KMS-11 (cell line): ENCODE measurements around the gene ANGPTL5.

ENCODE experiments used
- H2AFZ ChIP-seq: fragments of 200-600 bp; sonication (generic); 2 replicates; pipeline ENCODE4 v1.6.1; 2016; ENCODE audit warnings: antibody characterized with exemption, mixed run types, low read depth
- H3K27ac ChIP-seq: fragments of 200-600 bp; sonication (generic); 2 replicates; pipeline ENCODE4 v1.6.1; 2016; ENCODE audit warnings: mild to moderate bottlenecking, mixed run types
- H3K27me3 ChIP-seq: fragments of 200-600 bp; sonication (generic); 2 replicates; pipeline ENCODE4 v1.6.1; 2017; ENCODE audit warnings: mild to moderate bottlenecking, low read depth, mixed run types, moderate library complexity; ENCODE audit not compliant: insufficient read depth
- H3K36me3 ChIP-seq: fragments of 200-600 bp; sonication (generic); 2 replicates; pipeline ENCODE4 v1.6.1; 2017; ENCODE audit warnings: mild to moderate bottlenecking, mixed run types; ENCODE audit not compliant: insufficient read depth
- H3K4me1 ChIP-seq: fragments of 200-600 bp; sonication (generic); 2 replicates; pipeline ENCODE4 v1.6.1; 2016; ENCODE audit warnings: mild to moderate bottlenecking, low read depth, mixed run types; ENCODE audit not compliant: poor library complexity, severe bottlenecking
- H3K4me2 ChIP-seq: fragments of 200-600 bp; sonication (generic); 2 replicates; pipeline ENCODE4 v1.7.0; 2016; ENCODE audit warnings: mild to moderate bottlenecking, mixed run types
- H3K4me3 ChIP-seq: fragments of 200-600 bp; sonication (generic); IDR thresholded peaks from 2 replicates; pipeline ENCODE4 v1.6.1; 2017; ENCODE audit warnings: low read depth, low read length, mixed read lengths; ENCODE audit not compliant: insufficient read depth
- H3K79me2 ChIP-seq: fragments of 200-600 bp; sonication (generic); 2 replicates; pipeline ENCODE4 v1.6.1; 2016; ENCODE audit warnings: low read depth, mixed run types; ENCODE audit not compliant: insufficient read depth
- H3K9ac ChIP-seq: fragments of 200-600 bp; sonication (generic); 2 replicates; pipeline ENCODE4 v1.6.1; 2016; ENCODE audit warnings: mild to moderate bottlenecking, mixed run types
- H4K20me1 ChIP-seq: fragments of 200-600 bp; sonication (generic); 2 replicates; pipeline ENCODE4 v1.6.1; 2016; ENCODE audit warnings: mild to moderate bottlenecking, mixed run types; ENCODE audit not compliant: insufficient read depth
- TF ChIP-seq, protein P1 (sequence below): fragments of 200-600 bp; sonication (generic); conservative IDR thresholded peaks from 2 replicates; pipeline ENCODE4 v1.6.1; 2017; ENCODE audit warnings: low read depth, mild to moderate bottlenecking, antibody characterized with exemption, low read length, moderate library complexity, mixed read lengths

ANGPTL5 gene

DNA sequence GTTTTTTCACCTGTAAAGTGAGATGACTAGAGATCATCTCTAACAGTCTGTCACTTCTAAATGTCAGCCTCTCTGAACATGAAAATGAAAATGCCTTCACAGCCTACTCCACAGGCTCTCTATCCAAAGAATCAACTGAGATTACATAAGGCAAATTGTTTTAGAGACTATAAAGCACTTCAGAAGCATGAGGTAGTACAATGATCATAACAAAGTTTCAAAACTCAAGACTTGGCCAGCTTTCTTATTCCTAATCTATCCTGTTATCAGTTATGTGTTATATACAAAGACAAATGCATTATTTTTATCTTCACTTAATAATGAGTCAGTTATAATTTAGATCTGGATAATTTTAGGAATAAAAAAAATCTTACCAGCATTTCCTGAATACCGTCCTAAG lies 21.8 kb downstream of the ANGPTL5 start:
- Histone ChIP-seq H3K79me2 (no peaks in the 10 kb centered on the region), H4K20me1 (no peaks in the 10 kb centered on the region), H3K4me1 (no peaks in the 10 kb centered on the region), H3K4me2 (no peak overlapping the region), H2AFZ (no peak overlapping the region), H3K9ac (no peak overlapping the region), H3K27me3 (no peaks in the 10 kb centered on the region), H3K27ac (no peak overlapping the region), H3K4me3 (no peak overlapping the region), H3K36me3 (no peaks in the 10 kb centered on the region)
- TF ChIP-seq, protein P1, sequence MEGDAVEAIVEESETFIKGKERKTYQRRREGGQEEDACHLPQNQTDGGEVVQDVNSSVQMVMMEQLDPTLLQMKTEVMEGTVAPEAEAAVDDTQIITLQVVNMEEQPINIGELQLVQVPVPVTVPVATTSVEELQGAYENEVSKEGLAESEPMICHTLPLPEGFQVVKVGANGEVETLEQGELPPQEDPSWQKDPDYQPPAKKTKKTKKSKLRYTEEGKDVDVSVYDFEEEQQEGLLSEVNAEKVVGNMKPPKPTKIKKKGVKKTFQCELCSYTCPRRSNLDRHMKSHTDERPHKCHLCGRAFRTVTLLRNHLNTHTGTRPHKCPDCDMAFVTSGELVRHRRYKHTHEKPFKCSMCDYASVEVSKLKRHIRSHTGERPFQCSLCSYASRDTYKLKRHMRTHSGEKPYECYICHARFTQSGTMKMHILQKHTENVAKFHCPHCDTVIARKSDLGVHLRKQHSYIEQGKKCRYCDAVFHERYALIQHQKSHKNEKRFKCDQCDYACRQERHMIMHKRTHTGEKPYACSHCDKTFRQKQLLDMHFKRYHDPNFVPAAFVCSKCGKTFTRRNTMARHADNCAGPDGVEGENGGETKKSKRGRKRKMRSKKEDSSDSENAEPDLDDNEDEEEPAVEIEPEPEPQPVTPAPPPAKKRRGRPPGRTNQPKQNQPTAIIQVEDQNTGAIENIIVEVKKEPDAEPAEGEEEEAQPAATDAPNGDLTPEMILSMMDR = no peak

DNA sequence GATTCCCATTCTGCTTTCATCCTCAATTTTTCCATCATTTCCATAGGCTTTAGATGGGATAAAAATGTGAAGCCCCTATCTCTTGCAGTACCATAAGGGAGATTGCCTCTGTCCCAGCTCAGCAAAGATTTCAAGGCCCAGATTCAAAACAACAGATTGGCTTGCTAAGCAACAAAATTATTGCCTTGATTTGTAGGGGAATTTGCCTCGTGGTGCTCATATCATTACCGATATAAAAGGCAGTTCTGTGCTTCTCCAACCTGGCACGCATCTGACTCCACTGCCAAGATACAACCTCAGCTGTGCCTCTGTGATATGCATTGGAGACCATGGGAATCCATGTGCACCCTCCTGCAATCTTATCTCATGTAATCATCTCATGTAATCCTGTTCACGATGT lies 26.6 kb downstream of the ANGPTL5 start:
- TF ChIP-seq, protein P1 = no peak
- Histone ChIP-seq H3K4me3 (no peak overlapping the region), H4K20me1 (no peaks in the 10 kb centered on the region), H3K4me1 (no peaks in the 10 kb centered on the region), H3K79me2 (no peaks in the 10 kb centered on the region), H3K27me3 (no peaks in the 10 kb centered on the region), H3K9ac (no peak overlapping the region), H3K27ac (no peak overlapping the region), H3K36me3 (no peaks in the 10 kb centered on the region), H3K4me2 (no peak overlapping the region), H2AFZ (no peak overlapping the region)

DNA sequence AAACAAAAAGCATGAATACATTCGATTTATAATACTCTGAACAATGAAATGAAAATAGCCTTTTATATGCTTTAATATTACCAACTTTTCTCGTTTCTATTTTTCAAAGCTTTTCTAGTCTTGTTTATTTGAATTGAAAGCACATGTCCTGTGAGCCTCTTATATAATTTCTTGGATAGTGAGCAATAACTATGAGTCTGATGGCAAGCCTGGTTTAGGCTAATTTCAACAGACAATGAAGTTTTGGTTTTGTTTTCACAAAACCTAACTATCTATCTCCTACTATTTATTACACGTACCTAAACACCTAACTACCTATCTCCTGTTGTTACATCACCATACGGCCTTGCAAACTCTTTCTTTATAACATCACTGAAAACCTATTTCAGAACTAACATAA lies 30.7 kb downstream of the ANGPTL5 start:
- no peaks in the 10 kb centered on the region for H3K27me3 ChIP-seq
- no peaks in the 10 kb centered on the region for H3K79me2 ChIP-seq
- H3K4me1 ChIP-seq = no peaks in the 10 kb centered on the region
- H3K27ac ChIP-seq = no peak overlapping the region
- H3K4me2 ChIP-seq = no peak overlapping the region
- TF ChIP-seq, protein P1 = no peak
- H3K9ac ChIP-seq = no peak overlapping the region
- H3K4me3 ChIP-seq = no peak overlapping the region
- H2AFZ ChIP-seq = no peak overlapping the region
- H4K20me1 ChIP-seq = no peaks in the 10 kb centered on the region
- no peaks in the 10 kb centered on the region for H3K36me3 ChIP-seq

GRCh38 chr11:101881586-101881985 lies 34.7 kb downstream of the ANGPTL5 start:
- TF ChIP-seq, protein P1 = no peak
- H3K4me2 ChIP-seq = no peak overlapping the region
- no peaks in the 10 kb centered on the region for H3K27me3 ChIP-seq

More at GRCh38 chr11:101881586-101881985, 34.7 kb downstream of the ANGPTL5 start:
- H3K4me3 ChIP-seq = no peak overlapping the region
- no peak overlapping the region for H3K27ac ChIP-seq
- no peak overlapping the region for H2AFZ ChIP-seq
- H4K20me1 ChIP-seq = no peaks in the 10 kb centered on the region
- H3K4me1 ChIP-seq = no peaks in the 10 kb centered on the region
- no peaks in the 10 kb centered on the region for H3K79me2 ChIP-seq
- no peaks in the 10 kb centered on the region for H3K36me3 ChIP-seq
- H3K9ac ChIP-seq = no peak overlapping the region
